Glomerular endothelial cell (primary cell): ENCODE data around the gene CHN1. TPM values are rescaled to one million over a fixed set of nuclear protein-coding genes. Genes with fewer than 3 reads are reported as not detected.
A peak's percentile ranks its signal among the peaks of the same experiment; 100 is the strongest.

Experiments used
- DNase-seq: peaks from one replicate; pipeline ENCODE4 v3.0.0-alpha.2; 2011; ENCODE audit warnings: low read depth, low spot score; ENCODE audit errors: extremely low read depth
- total RNA-seq: library from RNA; depleted of rRNA; stranded (reverse); fragments of >200 nt; gene quantifications from 2 replicates; pipeline ENCODE4 v1.2.3, GENCODE V29; 2015

CHN1 gene
- total RNA-seq, 1 donor from 2014 or later: 25.1 TPM

DNA sequence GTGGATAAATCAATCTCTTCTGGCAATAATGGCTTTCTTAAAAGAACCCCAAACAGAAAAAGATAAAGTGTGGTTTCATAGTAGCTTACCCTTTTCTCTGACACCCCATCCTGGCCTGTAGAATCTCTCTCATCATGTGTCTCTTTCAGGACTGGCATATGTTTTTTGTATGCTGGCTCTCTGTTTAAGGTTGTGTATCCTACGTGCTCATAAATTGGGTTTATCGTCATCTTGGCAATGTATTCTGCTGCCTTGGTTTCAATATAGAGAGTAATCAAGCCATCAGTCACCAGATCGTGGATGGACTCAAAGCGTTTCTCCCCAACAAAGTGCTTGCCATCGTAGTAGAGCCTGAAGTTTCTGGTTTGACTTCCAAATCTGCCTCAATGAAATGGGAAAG is 127.4 kb downstream of the CHN1 start:
- no peak for DNase-seq

DNA sequence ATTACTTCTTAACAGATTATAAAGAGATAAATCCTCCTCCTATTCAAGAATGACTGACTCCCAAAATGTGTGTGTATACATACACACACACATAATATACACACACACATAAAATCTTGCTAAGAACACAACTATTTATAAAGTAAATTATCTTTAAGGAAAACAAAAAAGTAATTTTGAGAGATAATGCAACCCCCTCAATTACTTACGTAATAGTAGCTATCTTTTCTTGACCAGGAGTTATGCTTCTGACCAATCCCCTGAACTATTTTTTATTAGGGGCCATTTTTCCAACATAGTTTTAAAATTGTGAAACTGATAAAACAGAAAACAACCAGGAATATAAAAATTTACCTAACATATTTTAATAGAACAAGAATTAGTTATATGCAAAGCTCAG is 127.9 kb downstream of the CHN1 start:
- DNase-seq: no peak

DNA sequence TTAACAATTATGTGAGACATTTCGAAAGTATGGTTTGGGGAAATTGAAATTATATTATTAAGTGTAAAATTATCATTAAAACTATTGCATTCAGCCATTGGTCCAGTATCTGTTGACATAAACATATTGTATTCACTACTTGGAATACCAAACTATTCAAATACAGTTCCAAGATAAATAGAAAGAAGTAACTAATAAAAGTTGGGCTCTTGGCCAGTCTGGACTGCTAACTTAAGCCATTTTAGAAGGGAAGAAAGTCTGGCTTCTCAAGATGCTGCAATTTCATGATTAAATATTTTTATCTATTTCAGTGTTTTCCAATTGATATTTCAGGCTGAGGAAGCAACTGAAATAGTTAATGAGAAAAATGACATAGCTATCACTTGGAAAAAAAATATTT is 131.1 kb downstream of the CHN1 start:
- no peak for DNase-seq

- DNase-seq: no peak
Observed at GRCh38 chr2:174873471-174873870, 131.7 kb downstream of the CHN1 start.

GRCh38 chr2:174870787-174871186 is 134.4 kb downstream of the CHN1 start:
- DNase-seq: no peak

- DNase-seq: no peak
Observed at GRCh38 chr2:174868878-174869277, 136.3 kb downstream of the CHN1 start.

DNA sequence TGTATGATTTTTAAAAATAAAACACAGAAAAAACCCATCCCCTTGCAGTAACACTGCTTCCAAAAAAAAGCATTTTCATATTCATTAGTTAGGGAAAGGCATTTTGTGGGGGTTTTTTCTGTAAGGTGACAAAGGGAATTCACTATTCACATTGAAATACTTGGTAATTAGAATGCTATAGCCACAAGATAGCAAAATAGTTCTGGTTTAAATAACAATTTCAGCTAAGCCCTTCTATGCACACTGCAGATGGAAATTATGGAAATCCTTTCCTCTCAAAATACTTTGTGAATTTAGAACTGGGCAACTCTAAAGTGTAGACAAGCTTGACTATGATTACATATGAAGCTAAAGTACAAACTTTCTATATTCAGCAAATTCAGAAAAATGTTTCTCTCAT is 138.8 kb downstream of the CHN1 start:
- no peak for DNase-seq

- no peak for DNase-seq
Observed at GRCh38 chr2:174863183-174863582, 142.0 kb downstream of the CHN1 start.

GRCh38 chr2:174859563-174860169 is 145.5 kb downstream of the CHN1 start:
- DNase-seq: no peak

DNA sequence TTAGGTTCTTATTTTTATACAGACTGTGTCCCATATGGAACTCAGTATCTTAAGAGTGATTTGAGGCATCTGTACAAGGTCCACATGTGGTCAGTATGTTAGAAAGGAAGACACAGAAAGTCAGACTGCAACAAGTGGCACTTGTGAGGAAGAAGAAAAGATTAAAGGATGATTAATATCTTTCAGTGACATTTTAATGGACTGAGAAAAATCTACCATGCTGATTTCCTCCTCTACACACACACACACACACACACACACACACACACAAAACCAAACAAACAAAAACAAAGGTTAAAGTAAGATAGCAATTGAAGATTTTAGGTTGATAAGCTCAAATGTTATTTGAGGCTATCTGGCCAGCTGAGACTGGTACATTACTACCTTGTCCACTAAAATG is 146.4 kb downstream of the CHN1 start:
- DNase-seq: no peak

GRCh38 chr2:174856447-174856846 is 148.7 kb downstream of the CHN1 start:
- DNase-seq: no peak

GRCh38 chr2:174846941-174847938 is 157.9 kb downstream of the CHN1 start:
- DNase-seq: no peak

GRCh38 chr2:174846218-174846617 is 159.0 kb downstream of the CHN1 start:
- DNase-seq: no peak

DNA sequence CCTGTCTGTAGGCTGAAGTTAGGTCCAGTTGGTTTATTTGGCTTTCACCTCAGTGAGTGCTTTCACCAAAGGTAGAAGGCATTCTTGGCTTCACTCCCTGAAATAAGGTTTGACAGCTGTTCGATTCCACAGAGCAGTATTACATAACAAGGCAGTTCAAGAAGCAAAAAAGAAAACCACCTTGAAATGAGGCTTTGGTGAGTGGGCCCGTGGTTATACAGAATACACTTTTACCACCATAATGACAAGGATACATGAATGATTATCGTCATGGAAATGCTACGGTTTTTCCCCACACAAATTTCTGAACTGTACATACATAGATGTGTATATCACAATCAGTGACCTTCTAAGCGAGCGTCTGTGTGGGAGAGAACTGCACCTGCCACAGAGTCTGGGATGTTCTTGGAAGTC is 160.9 kb downstream of the CHN1 start:
- no peak for DNase-seq

DNA sequence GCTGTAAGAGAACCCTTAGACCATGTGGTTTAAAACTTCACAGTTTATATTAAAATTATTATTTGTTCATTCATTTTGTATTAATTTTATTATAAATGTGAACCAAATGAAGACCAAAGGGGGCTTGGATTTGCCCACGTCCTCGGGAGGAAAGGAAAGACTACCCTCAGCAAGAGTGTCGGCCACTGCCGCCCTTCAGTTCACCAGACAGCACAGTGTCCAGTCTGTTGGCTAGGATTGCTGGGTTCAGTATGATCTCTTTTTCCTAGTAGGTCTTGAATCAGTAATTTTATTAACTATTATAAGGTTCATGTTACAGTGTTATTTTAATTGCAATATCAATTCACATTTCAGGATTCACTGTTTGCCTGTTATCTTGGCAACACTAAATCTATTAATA is 162.7 kb downstream of the CHN1 start:
- DNase-seq: no peak

GRCh38 chr2:174841936-174842335 is 163.2 kb downstream of the CHN1 start:
- DNase-seq: no peak

GRCh38 chr2:174841350-174841749 is 163.8 kb downstream of the CHN1 start:
- no peak for DNase-seq

GRCh38 chr2:174840436-174840835 is 164.7 kb downstream of the CHN1 start:
- DNase-seq: no peak

DNA sequence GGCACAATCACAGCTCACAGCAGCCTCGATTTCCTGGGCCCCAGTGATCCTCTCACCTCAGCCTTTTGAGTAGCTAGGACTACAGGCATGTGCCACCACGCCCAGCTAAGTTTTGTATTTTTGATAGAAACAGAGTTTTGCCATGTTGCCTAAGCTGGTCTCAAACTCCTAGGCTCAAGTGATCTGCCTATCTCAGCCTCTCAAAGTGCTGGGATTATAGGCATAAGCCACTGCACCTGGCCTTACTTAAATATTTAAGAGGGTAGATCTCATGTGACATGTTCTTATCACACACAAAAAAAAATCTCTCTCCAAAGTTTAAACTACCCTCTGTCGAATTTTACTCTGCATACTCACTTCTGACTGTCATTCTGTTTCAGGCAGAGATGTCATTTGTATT is 165.5 kb downstream of the CHN1 start:
- DNase-seq: no peak

- DNase-seq: no peak
Observed at GRCh38 chr2:174836995-174837390, 168.2 kb downstream of the CHN1 start.

DNA sequence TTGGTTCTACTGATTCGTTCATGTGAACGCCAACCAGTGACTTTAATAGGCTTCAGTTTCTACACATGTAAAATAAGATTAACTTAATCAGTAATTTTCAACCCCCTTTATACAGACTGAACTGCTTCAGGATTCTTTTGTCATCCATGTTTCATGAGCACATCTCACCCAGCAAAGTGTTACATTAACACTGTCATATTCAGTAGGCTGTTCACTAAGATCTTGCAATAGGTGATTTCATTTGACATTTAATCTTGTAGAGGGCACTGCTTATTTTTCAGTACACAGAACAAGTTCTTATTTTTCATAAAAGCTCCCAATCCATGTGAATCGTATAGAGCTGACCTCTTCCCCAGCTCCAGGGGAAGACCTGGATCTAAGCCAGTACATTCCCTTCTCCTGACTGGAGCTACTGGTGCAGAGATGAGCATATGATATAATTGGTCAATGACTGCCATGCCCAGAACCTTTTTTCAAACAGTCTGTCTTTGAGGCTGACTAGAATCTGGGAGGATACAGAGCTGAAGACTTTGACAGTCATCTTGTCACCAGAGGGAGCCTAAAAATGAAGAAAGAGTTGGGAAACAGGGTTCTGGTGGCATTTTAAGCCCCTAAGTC is 168.7 kb downstream of the CHN1 start:
- DNase-seq: peak; percentile 54

DNA sequence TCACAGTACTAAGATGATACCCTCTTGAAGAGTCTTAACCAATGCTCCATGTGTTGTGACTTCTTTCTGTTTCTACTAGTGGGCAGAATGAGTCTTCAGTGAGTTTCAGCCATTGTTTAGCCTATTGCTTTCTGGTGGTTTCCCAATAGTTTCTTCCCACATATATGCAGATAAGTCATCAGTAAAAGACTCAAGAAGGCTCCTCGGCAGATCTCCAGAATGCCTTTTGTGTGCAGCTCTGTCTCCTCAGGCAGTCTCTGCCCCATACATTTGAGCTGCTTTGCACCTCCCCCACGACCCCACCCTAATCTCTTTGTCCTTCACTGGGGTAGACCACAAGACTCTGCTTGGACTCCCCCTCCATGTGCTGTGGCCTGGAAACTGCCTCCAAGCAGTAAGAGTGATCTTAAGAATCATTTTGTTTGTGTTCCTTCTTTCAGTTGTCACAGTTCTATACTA is 169.4 kb downstream of the CHN1 start:
- no peak for DNase-seq
